Osteoblast (primary cell): ENCODE results near the gene ADAMTS2. TPM values are rescaled to one million over a fixed set of nuclear protein-coding genes. Genes with fewer than 3 reads are reported as not detected.

ENCODE experiments used
- DNase-seq: peaks from one replicate; pipeline ENCODE4 v3.0.0; 2011; ENCODE audit warnings: low spot score, mixed read lengths; ENCODE audit not compliant: insufficient read length; ENCODE audit errors: missing footprints
- H2AFZ ChIP-seq: 2 replicates; pipeline ENCODE4 v1.6.0; 2011; ENCODE audit warnings: mild to moderate bottlenecking, low read length
- H3K27ac ChIP-seq: 2 replicates; pipeline ENCODE4 v1.5.1; 2011; ENCODE audit warnings: mild to moderate bottlenecking, low read depth, low read length, moderate library complexity
- H3K27me3 ChIP-seq: 2 replicates; pipeline ENCODE4 v1.6.0; 2012; ENCODE audit warnings: mild to moderate bottlenecking, control low read depth, inconsistent platforms, low read length, moderate library complexity; ENCODE audit not compliant: insufficient read depth
- H3K36me3 ChIP-seq: 2 replicates; pipeline ENCODE4 v1.5.1; 2011; ENCODE audit warnings: mild to moderate bottlenecking, low read length, control low read depth, moderate library complexity; ENCODE audit not compliant: insufficient read depth
- H3K4me1 ChIP-seq: 2 replicates; pipeline ENCODE4 v1.5.1; 2011; ENCODE audit warnings: mild to moderate bottlenecking, low read length, control low read depth, moderate library complexity; ENCODE audit not compliant: insufficient read depth
- H3K4me2 ChIP-seq: 2 replicates; pipeline ENCODE4 v1.6.0; 2011; ENCODE audit warnings: mild to moderate bottlenecking, low read length; ENCODE audit not compliant: insufficient read depth
- H3K4me3 ChIP-seq: fragments of 200-600 bp; sonication (generic); 3 replicates; pipeline ENCODE4 v1.5.1; 2012; ENCODE audit warnings: mild to moderate bottlenecking, low read length, inconsistent platforms; ENCODE audit not compliant: insufficient read depth
- H3K79me2 ChIP-seq: 2 replicates; pipeline ENCODE4 v1.6.0; 2012; ENCODE audit warnings: mild to moderate bottlenecking, low read length, control low read depth, inconsistent platforms; ENCODE audit not compliant: insufficient read depth
- H3K9me3 ChIP-seq: 2 replicates; pipeline ENCODE4 v1.5.1; 2011; ENCODE audit warnings: low read depth, low read length, control low read depth
- H4K20me1 ChIP-seq: 2 replicates; pipeline ENCODE4 v1.6.0; 2012; ENCODE audit warnings: mild to moderate bottlenecking, low read length, control low read depth; ENCODE audit not compliant: insufficient read depth
- CTCF ChIP-seq: IDR thresholded peaks from 2 replicates; pipeline ENCODE4 v1.5.1; 2011; ENCODE audit warnings: mild to moderate bottlenecking, low read depth, low read length, moderate library complexity; ENCODE audit errors: extremely low read depth
- total RNA-seq: library from RNA; depleted of rRNA; stranded (reverse); fragments of >200 nt; gene quantifications from 2 replicates; pipeline ENCODE4 v1.2.3, GENCODE V29; 2012

ADAMTS2 gene
- total RNA-seq, 1 donor: 144 TPM

DNA sequence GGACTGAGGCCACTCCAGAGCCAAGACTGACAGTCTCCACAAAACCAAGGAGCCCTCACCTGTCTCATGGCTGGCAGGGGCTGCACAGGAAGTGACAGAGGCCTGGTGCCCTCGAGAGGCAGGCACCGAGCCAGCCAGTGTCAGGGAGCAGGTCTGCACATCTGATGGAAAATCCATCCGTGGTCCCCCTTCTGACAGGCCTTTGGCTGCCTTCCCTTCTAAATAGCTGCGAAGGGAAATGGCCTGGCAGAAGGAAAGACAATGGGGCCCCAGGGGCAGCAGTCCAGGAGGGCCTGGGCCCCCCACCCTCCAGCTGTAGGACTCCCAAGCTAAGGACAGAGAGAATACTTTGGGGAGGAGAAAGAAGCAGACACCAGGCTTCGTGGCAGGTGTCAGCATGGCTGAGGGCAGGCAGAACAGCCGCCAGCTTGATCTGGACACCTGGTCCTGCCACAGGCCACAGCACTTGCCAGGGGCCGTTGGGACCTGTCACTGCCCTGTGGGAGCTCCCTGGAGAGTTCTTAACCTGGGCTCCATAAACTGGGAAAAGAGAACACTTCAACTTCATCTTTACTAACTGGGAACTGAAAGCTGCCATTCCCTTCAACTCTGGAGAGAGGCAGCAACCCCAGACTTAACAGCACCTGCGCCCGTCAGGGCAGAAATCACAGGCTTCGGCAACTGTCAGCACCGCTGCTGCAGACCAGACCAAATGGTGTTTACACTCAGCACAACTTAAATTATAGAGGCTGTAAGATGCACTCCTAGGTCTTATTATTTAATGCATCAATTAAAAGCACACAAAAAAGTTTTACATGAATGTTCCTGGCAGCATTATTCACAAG is 22.0 kb downstream of the ADAMTS2 start:
- no peak overlapping the region for H2AFZ ChIP-seq
- H3K9me3 ChIP-seq: no peaks in the 10 kb centered on the region
- H3K79me2 ChIP-seq: peaks cover 97% of the 10 kb centered on the region
- no peaks in the 10 kb centered on the region for H3K27me3 ChIP-seq
- H3K4me3 ChIP-seq: no peak overlapping the region
- no peak overlapping the region for H3K4me2 ChIP-seq
- H3K4me1 ChIP-seq: peaks cover 48% of the 10 kb centered on the region
- H4K20me1 ChIP-seq: peaks cover 35% of the 10 kb centered on the region
- H3K27ac ChIP-seq: peak overlapping the region; percentile 77
- TF ChIP-seq CTCF: no peak
- peak; percentile 25 for DNase-seq
- no peaks in the 10 kb centered on the region for H3K36me3 ChIP-seq

DNA sequence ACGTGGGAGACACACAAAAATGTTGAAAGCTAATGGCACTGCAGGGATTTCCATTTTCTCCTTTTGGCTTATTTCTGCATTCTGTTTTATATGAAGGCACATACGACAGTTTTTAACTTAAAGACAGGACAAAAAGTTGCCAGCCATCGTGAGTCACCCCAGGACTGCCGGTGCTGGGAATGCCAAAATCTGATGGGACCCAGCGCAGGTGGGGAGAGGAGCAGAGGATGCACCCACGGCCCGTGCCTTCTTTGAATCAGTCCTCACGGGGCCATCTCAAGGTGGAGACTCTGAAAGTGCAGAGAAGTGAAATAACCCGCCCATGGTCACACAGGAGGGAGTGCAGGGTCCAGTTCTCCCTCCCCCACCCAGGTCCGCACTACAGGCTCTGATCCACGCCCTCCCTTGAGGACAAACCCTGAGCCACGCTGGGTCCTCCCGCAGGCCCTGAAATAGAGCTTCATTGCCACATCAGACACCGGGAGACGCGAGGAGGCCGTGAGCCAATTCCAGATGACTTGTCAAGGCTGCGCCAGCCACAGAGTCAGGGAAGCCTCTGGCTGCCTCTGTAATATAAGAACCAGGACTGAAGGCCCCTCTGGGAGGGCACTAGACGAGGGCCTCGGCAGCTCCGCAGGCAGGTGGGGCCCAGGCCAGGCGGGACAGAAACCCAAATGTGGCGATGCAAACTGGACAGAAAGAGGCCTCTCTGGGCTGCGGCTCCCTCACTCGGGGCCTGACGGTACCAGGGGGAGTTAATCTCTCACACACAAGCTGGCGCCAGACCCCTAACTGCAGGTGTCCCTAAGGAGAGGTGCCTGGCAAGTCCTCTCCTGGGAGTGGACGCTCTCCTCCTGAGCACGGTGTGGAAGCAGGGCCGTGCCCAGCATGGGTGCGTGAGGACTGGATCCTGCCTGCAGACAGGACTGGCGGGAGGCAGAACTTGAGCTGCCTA is 22.9 kb downstream of the ADAMTS2 start:
- H3K9me3 ChIP-seq: no peaks in the 10 kb centered on the region
- TF ChIP-seq CTCF: no peak
- no peak overlapping the region for H2AFZ ChIP-seq
- H4K20me1 ChIP-seq: peaks cover 31% of the 10 kb centered on the region
- H3K36me3 ChIP-seq: peaks cover 2% of the 10 kb centered on the region
- peaks cover 97% of the 10 kb centered on the region for H3K79me2 ChIP-seq
- no peaks in the 10 kb centered on the region for H3K27me3 ChIP-seq
- H3K4me2 ChIP-seq: no peak overlapping the region
- DNase-seq: peak; percentile 89
- H3K4me1 ChIP-seq: peaks cover 48% of the 10 kb centered on the region
- H3K27ac ChIP-seq: peak overlapping the region; percentile 77
- no peak overlapping the region for H3K4me3 ChIP-seq

GRCh38 chr5:179321206-179321987 is 23.9 kb downstream of the ADAMTS2 start:
- Histone ChIP-seq H3K9me3 (no peaks in the 10 kb centered on the region), H2AFZ (no peak overlapping the region), H3K27ac (peak overlapping the region; percentile 91), H4K20me1 (peaks cover 28% of the 10 kb centered on the region), H3K4me1 (peaks cover 48% of the 10 kb centered on the region), H3K4me3 (no peak overlapping the region), H3K4me2 (no peak overlapping the region), H3K79me2 (peaks cover 97% of the 10 kb centered on the region), H3K27me3 (no peaks in the 10 kb centered on the region), H3K36me3 (peaks cover 7% of the 10 kb centered on the region)
- no peak for TF ChIP-seq CTCF
- peak; percentile 44 for DNase-seq
